Measurements from ENCODE around the gene ACADVL.

DNA sequence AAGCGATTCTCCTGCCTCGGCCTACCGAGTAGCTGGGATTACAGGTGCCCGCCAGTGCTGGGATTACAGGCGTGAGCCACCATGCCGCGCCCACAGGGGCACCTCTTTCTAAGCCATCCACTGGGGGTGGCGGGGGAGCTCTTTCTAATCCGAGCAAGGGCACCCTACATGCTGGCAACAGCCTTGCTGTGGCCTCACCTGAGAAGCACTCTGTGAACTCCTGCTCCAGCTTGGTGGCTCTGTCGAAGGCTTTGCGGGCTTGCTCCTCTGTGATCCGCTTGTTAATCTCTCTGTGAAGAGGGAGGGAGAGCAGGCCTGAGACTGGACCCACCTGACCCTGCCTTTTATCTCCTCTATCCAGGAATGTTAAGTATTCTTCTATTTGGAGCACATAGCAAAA, 28.7 kb upstream of the ACADVL start:
- TF ChIP-seq, protein P1, sequence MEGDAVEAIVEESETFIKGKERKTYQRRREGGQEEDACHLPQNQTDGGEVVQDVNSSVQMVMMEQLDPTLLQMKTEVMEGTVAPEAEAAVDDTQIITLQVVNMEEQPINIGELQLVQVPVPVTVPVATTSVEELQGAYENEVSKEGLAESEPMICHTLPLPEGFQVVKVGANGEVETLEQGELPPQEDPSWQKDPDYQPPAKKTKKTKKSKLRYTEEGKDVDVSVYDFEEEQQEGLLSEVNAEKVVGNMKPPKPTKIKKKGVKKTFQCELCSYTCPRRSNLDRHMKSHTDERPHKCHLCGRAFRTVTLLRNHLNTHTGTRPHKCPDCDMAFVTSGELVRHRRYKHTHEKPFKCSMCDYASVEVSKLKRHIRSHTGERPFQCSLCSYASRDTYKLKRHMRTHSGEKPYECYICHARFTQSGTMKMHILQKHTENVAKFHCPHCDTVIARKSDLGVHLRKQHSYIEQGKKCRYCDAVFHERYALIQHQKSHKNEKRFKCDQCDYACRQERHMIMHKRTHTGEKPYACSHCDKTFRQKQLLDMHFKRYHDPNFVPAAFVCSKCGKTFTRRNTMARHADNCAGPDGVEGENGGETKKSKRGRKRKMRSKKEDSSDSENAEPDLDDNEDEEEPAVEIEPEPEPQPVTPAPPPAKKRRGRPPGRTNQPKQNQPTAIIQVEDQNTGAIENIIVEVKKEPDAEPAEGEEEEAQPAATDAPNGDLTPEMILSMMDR (IDR thresholded peaks at IDR 0.05; ENCODE audit: low read depth, low read length, poor library complexity, severe bottlenecking) = no peak
- no peak for TF ChIP-seq EZH2phosphoT487 (IDR thresholded peaks at IDR 0.05; ENCODE audit: borderline replicate concordance, low read length)

All from DOHH2 (cell line).